Hepatocyte (in vitro differentiated cells): Measurements from ENCODE around the gene TMEM116.
"Not testable (repeated sequence)": the region's sequence is repeated elsewhere in the genome, so short reads cannot be mapped to it uniquely, and the experiment has no call there.

Experiments used
- EZH2 ChIP-seq: fragments of 200-600 bp; sonication (generic); IDR thresholded peaks from 2 replicates; pipeline ENCODE4 v1.6.1; 2016; ENCODE audit warnings: antibody characterized with exemption, mild to moderate bottlenecking, borderline replicate concordance
- TF ChIP-seq, protein P1 (sequence below): fragments of 200-600 bp; sonication (generic); IDR thresholded peaks from 2 replicates; pipeline ENCODE4 v1.5.1; 2016; ENCODE audit warnings: antibody characterized with exemption, mild to moderate bottlenecking; ENCODE audit not compliant: poor library complexity

DNA sequence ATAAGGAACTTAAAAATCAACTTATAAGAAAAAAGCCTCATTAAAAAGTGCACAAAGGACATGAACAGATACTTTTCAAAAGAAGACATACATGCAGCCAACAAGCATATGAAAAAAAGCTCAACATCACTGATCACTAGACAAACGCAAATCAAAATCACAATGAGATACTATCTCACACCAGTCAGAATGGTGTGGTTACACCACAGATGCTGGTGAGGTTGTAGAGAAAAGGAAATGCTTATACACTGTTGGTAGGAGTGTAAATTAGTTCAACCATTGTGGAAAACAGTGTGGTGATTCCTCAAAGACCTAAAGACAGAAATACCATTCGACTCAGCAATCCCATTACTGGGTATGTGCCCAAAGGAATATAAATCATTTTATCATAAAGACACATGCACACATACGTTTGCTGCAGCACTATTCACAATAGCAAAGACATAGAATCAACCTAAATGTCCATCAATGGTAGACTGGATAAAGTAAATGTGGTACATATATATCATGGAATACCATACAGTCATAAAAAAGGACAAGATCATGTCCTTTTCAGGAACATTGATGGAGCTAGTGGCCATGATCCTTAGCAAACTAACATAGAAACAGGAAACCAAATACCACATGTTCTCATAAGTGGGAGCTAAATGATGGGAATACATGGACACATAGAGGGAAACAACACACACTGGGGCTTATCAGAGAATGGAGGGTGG is 61.8 kb downstream of the TMEM116 start:
- TF ChIP-seq, protein P1, sequence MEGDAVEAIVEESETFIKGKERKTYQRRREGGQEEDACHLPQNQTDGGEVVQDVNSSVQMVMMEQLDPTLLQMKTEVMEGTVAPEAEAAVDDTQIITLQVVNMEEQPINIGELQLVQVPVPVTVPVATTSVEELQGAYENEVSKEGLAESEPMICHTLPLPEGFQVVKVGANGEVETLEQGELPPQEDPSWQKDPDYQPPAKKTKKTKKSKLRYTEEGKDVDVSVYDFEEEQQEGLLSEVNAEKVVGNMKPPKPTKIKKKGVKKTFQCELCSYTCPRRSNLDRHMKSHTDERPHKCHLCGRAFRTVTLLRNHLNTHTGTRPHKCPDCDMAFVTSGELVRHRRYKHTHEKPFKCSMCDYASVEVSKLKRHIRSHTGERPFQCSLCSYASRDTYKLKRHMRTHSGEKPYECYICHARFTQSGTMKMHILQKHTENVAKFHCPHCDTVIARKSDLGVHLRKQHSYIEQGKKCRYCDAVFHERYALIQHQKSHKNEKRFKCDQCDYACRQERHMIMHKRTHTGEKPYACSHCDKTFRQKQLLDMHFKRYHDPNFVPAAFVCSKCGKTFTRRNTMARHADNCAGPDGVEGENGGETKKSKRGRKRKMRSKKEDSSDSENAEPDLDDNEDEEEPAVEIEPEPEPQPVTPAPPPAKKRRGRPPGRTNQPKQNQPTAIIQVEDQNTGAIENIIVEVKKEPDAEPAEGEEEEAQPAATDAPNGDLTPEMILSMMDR = not testable (repeated sequence)
- not testable (repeated sequence) for TF ChIP-seq EZH2
